Activated T-helper 17 cell treated with anti-CD3 and anti-CD28 coated beads, Interleukin-2, amount 50 U/mL, for 72 hours (primary cell): ENCODE results near the gene ANKRD12. TPM values are rescaled to one million over a fixed set of nuclear protein-coding genes. Genes with fewer than 3 reads are reported as not detected.
"Not testable (repeated sequence)": the region's sequence is repeated elsewhere in the genome, so short reads cannot be mapped to it uniquely, and the experiment has no call there.

Experiments
- ATAC-seq: fragments of 150-1000 bp; cut with Tn5 transposase; replicated peaks from 2 replicates; pipeline ENCODE4 v1.10.0; 2021; ENCODE audit warnings: mild to moderate bottlenecking, moderate library complexity
- H3K27ac Mint-ChIP-seq: one replicate; pipeline ENCODE4 v1.8.0; 2022; ENCODE audit warnings: mixed read lengths
- H3K27me3 Mint-ChIP-seq: one replicate; pipeline ENCODE4 v1.8.0; 2022; ENCODE audit warnings: mixed read lengths
- H3K36me3 Mint-ChIP-seq: one replicate; pipeline ENCODE4 v1.8.0; 2022; ENCODE audit warnings: low read depth, mild to moderate bottlenecking, mixed read lengths
- H3K4me1 Mint-ChIP-seq: one replicate; pipeline ENCODE4 v1.8.0; 2022; ENCODE audit warnings: mixed read lengths
- H3K4me3 Mint-ChIP-seq: one replicate; pipeline ENCODE4 v1.8.0; 2022; ENCODE audit warnings: mild to moderate bottlenecking, mixed read lengths
- H3K9me3 Mint-ChIP-seq: one replicate; pipeline ENCODE4 v1.8.0; 2022; ENCODE audit warnings: mixed read lengths
- total RNA-seq, 2 donors: library from RNA; stranded (reverse); gene quantifications; one replicate each; pipeline ENCODE4 v1.2.3, GENCODE V29; 2022

Gene ANKRD12
- 100 to 1,000 TPM; 104 to 170 TPM for total RNA-seq

DNA sequence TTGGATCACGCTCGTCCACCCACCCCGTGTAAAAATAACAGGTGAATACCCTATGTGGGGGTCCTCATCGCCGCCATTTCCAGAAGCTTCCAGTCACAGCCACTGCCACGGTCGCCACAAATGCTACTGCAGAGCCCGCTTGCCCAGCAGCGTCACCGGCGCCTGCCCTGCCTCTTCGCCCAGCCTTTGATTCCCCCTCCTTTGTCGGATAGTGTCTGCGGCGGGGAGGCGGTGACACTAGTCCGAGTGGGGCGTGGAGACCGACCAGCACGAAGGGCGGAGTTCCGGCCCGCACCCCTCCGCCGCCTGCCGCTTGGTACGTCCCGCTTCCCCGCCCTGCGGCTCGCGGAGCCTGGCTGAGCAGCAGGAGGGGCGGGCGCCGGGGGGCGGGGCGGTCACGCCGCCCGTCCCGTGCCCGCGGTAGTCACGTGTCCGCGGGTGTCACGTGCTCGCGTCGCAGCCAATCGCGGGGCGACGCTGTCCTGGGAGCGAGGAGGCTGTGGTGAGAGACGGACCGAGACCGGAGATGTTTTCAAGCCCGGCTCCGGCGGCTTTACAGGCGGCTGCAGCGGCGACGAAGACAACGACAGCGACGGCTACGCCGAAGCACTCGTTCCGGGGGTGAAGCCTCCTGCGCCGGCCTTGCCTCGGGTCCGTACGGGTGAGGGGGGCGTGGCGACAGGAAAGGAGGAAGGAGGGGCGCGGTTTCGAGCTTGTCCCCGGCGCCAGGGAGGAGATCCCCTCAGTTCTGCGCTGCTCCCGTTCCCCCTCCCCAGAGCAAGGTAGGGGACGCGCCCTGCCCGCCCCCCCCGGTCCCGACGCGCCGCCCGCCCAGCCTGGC lies at the start of gene ANKRD12:
TSS of gene ANKRD12 (plus strand) at position 467 of the 841 bp plus-strand sequence. CDS start 45,652 bp downstream, outside the sequence.
- peak within 1 kb of the TSS; percentile 95 for H3K4me3 Mint-ChIP-seq
- H3K36me3 Mint-ChIP-seq = peaks cover 96% of the 10 kb centered on the region
- H3K27me3 Mint-ChIP-seq = no peaks in the 10 kb centered on the region
- peaks cover 40% of the 10 kb centered on the region for H3K4me1 Mint-ChIP-seq
- peak within 1 kb of the TSS; percentile 98 for H3K27ac Mint-ChIP-seq
- H3K9me3 Mint-ChIP-seq = no peaks in the 10 kb centered on the region
- ATAC-seq = peak; percentile 76

- Mint-ChIP-seq H3K27me3 (no peaks in the 10 kb centered on the region), H3K4me1 (peaks cover 39% of the 10 kb centered on the region), H3K27ac (peak overlapping the region; percentile 100), H3K36me3 (peaks cover 80% of the 10 kb centered on the region), H3K4me3 (peak overlapping the region; percentile 97), H3K9me3 (peaks cover 3% of the 10 kb centered on the region)
- no peak for ATAC-seq
These were observed 49.4 kb upstream of the ANKRD12 start for GRCh38 chr18:9087144-9087543.

- Mint-ChIP-seq H3K27me3 (no peaks in the 10 kb centered on the region), H3K9me3 (peaks cover 3% of the 10 kb centered on the region), H3K36me3 (peaks cover 69% of the 10 kb centered on the region), H3K4me3 (peak overlapping the region; percentile 97), H3K27ac (peak overlapping the region; percentile 100), H3K4me1 (peaks cover 32% of the 10 kb centered on the region)
- ATAC-seq = peak; percentile 4
These were observed 48.3 kb upstream of the ANKRD12 start for GRCh38 chr18:9088252-9088651.

- H3K9me3 Mint-ChIP-seq, H3K27me3 Mint-ChIP-seq, ATAC-seq: not testable (repeated sequence)
- Mint-ChIP-seq H3K36me3 (peaks cover 64% of the 10 kb centered on the region), H3K4me3 (peak overlapping the region; percentile 97), H3K4me1 (peaks cover 30% of the 10 kb centered on the region), H3K27ac (peak overlapping the region; percentile 100)
These were observed 47.9 kb upstream of the ANKRD12 start for GRCh38 chr18:9088727-9089126.

DNA sequence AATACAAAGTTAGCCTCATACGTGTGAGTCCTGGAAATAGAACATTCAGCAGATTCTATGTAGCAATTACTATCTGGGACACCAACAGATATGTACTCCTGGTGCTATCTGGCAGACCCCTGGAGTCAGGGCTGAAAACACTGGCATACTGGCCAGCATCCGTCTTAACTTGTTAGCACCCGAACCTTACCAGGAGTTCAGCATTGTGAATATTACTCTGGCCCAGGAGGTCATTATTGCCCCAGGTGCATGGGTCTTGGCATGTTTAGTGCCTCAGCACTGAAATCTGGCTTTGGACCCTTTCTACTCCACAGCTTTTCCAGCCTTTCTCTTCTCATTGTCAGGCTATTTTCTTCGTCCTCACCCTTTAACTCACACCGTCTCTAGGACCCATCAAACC lies 46.0 kb upstream of the ANKRD12 start:
- peak overlapping the region; percentile 97 for H3K4me3 Mint-ChIP-seq
- peaks cover 3% of the 10 kb centered on the region for H3K9me3 Mint-ChIP-seq
- no peak for ATAC-seq
- peak overlapping the region; percentile 100 for H3K27ac Mint-ChIP-seq
- H3K4me1 Mint-ChIP-seq = peaks cover 44% of the 10 kb centered on the region
- H3K36me3 Mint-ChIP-seq = peaks cover 74% of the 10 kb centered on the region
- no peaks in the 10 kb centered on the region for H3K27me3 Mint-ChIP-seq

DNA sequence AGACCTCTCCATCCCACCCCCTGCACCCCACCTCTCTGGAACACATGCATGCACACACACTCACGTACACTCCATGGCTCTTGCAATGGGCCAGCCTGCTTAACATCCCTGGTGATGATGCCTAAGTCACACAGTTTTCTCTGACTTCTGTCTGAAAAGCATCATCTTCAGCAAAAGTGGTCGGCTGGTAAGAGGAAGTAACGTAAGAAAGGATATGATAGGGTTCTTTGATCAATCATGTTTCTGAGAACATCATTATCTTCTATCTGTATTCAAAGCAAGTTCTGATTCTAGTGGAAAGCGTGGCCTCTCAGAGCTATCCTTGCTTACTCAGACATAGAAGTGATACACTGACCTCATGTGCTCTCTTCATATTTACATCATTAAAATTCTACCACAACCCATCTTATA lies 45.5 kb upstream of the ANKRD12 start:
- H3K4me3 Mint-ChIP-seq = peak overlapping the region; percentile 97
- H3K27me3 Mint-ChIP-seq = no peaks in the 10 kb centered on the region
- H3K9me3 Mint-ChIP-seq = peaks cover 3% of the 10 kb centered on the region
- H3K27ac Mint-ChIP-seq = peak overlapping the region; percentile 100
- peak; percentile 69 for ATAC-seq
- H3K4me1 Mint-ChIP-seq = peaks cover 47% of the 10 kb centered on the region
- H3K36me3 Mint-ChIP-seq = peaks cover 73% of the 10 kb centered on the region

- Mint-ChIP-seq H3K4me3 (peak overlapping the region; percentile 97), H3K27me3 (no peaks in the 10 kb centered on the region), H3K9me3 (peaks cover 3% of the 10 kb centered on the region), H3K27ac (peak overlapping the region; percentile 100), H3K36me3 (peaks cover 64% of the 10 kb centered on the region), H3K4me1 (peaks cover 52% of the 10 kb centered on the region)
- no peak for ATAC-seq
These were observed 43.9 kb upstream of the ANKRD12 start for GRCh38 chr18:9092665-9093064.

GRCh38 chr18:9093109-9093508 lies 43.5 kb upstream of the ANKRD12 start:
- Mint-ChIP-seq H3K4me1 (peaks cover 56% of the 10 kb centered on the region), H3K36me3 (peaks cover 62% of the 10 kb centered on the region), H3K27ac (peak overlapping the region; percentile 100), H3K4me3 (peak overlapping the region; percentile 97)
- H3K27me3 Mint-ChIP-seq, H3K9me3 Mint-ChIP-seq, ATAC-seq: not testable (repeated sequence)

DNA sequence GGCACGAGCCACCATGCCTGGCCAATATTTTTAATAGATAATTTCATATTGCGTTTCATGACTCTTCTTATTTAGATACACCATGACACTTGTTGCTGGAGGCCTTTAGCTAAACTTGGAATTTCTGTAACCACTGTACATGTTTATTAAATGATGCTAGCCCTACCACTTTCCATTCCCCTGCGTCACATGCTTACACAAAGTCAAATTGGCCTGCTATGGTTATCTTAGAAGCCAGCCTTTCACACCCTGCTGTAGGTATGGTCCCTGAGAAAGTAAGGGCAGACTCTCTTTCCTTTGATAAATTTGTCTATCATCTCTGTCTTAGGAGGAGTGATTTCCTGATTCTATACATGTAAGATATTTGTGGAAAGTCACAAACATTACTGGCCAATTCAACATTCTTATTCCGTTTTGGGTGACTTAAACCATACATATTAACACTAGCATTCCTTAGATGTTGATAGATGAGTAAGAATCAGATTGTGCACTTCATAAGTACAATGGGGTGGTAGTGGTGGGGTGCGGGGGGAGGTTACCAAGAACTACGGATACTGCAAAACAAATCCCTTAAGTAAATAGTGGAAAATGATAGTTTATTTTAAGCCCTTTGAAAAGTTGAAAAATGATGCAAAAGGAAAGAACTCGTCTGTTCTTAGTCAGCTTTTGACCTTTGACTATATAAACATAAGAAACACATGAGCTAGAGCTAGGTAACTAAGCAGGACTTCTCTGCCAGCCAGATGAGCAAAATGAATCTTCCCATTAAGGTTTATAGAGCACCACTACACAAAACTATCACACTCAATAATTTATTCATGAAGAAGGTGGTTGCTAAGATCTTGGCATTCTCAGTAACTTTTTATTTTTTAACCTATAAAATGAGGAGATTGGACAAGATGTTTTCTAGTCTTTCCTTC lies 42.0 kb upstream of the ANKRD12 start:
- peaks cover 47% of the 10 kb centered on the region for H3K36me3 Mint-ChIP-seq
- peak; percentile 54 for ATAC-seq
- H3K27ac Mint-ChIP-seq = peak overlapping the region; percentile 100
- no peaks in the 10 kb centered on the region for H3K27me3 Mint-ChIP-seq
- H3K4me3 Mint-ChIP-seq = peak overlapping the region; percentile 97
- peaks cover 3% of the 10 kb centered on the region for H3K9me3 Mint-ChIP-seq
- H3K4me1 Mint-ChIP-seq = peaks cover 56% of the 10 kb centered on the region

DNA sequence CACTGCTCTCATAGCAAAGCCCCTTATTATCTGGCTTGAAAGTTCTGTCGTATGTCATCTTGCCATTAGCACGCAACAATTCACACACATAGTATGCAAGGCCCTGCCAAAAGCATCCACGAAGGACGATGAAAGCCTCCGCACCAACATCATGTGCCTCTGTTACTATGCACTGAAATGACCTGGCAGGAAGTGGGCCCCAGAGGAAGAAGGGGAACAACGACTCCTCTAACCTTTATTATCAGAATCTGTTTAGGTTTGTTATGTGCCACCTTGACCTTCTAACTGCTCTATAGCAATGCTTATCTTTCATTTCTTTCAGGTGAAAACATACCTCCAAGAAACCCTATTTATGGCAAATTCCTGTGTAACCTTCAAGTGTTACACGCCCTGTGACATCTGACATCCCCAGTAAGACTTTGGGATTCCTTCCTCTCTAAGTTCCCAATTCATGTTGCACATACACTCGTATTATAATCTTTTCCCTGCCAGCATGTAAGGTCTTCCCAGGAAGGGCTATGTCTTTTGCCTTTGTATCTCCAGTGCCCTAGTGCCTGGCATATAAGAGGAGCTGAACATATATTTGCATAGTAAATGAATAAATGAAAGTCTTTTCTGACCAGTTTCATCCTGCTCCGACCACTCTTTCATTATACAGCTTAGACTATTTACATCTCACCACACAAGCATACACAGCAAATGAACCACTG lies 41.1 kb upstream of the ANKRD12 start:
- Mint-ChIP-seq H3K27me3 (no peaks in the 10 kb centered on the region), H3K4me1 (peaks cover 51% of the 10 kb centered on the region), H3K27ac (peak overlapping the region; percentile 100), H3K4me3 (peak overlapping the region; percentile 97), H3K36me3 (peaks cover 39% of the 10 kb centered on the region), H3K9me3 (no peaks in the 10 kb centered on the region)
- peak; percentile 62 for ATAC-seq

- H3K27me3 Mint-ChIP-seq = no peaks in the 10 kb centered on the region
- H3K4me3 Mint-ChIP-seq = peak overlapping the region; percentile 97
- ATAC-seq = no peak
- peaks cover 53% of the 10 kb centered on the region for H3K4me1 Mint-ChIP-seq
- H3K36me3 Mint-ChIP-seq = peaks cover 34% of the 10 kb centered on the region
- H3K9me3 Mint-ChIP-seq = no peaks in the 10 kb centered on the region
- H3K27ac Mint-ChIP-seq = peak overlapping the region; percentile 100
These were observed 40.6 kb upstream of the ANKRD12 start for GRCh38 chr18:9096007-9096371.

DNA sequence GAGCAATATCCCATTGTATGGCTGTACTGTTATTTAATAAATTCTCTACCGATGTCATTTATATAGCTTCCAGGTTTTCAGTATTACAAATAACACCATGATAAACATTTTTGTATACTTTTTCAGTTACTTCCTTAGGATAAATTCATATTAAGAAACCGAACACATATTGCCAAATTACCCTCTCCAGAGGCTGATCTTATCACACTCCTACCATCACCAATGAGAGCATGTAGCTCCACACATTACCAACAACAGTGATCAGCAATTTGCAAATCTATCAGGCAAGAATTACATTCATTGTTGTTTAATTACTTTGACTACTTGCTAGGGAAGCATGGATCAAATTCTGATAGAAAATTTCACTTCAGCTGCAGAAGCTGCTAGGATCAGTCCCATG lies 39.9 kb upstream of the ANKRD12 start:
- Mint-ChIP-seq H3K36me3 (peaks cover 31% of the 10 kb centered on the region), H3K4me1 (peaks cover 48% of the 10 kb centered on the region), H3K27me3 (no peaks in the 10 kb centered on the region), H3K4me3 (peak overlapping the region; percentile 78), H3K27ac (peak overlapping the region; percentile 100), H3K9me3 (no peaks in the 10 kb centered on the region)
- ATAC-seq = no peak

GRCh38 chr18:9097349-9097748 lies 39.2 kb upstream of the ANKRD12 start:
- ATAC-seq = peak; percentile 9
- H3K27ac Mint-ChIP-seq = peak overlapping the region; percentile 100
- peaks cover 48% of the 10 kb centered on the region for H3K4me1 Mint-ChIP-seq
- H3K4me3 Mint-ChIP-seq = peak overlapping the region; percentile 78
- peaks cover 32% of the 10 kb centered on the region for H3K36me3 Mint-ChIP-seq
- H3K9me3 Mint-ChIP-seq = no peaks in the 10 kb centered on the region
- H3K27me3 Mint-ChIP-seq = no peaks in the 10 kb centered on the region

DNA sequence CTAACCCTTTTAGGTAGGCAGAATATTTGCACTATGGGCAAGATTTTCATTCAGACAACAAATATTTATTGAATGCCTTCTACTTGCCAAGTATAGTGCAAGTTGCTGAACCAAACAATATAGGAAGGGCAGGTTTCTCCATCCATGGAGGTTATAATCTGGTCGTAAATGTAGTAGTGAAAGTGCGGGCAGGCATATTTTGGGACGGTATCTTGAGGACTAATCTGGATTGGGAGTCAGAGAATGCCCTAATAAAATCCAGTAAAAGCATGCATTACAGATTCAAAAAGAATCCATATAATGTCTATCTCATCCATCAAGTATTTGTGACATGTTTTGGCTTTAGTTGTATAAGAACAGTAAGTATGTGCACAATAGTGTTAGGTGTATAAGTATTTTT lies 35.8 kb upstream of the ANKRD12 start:
- H3K4me3 Mint-ChIP-seq = peak overlapping the region; percentile 100
- no peak for ATAC-seq
- no peaks in the 10 kb centered on the region for H3K27me3 Mint-ChIP-seq
- peaks cover 50% of the 10 kb centered on the region for H3K36me3 Mint-ChIP-seq
- peaks cover 33% of the 10 kb centered on the region for H3K4me1 Mint-ChIP-seq
- H3K27ac Mint-ChIP-seq = peak overlapping the region; percentile 75
- H3K9me3 Mint-ChIP-seq = no peaks in the 10 kb centered on the region
